ENCODE data around the gene OAS2.

OAS2 gene

DNA sequence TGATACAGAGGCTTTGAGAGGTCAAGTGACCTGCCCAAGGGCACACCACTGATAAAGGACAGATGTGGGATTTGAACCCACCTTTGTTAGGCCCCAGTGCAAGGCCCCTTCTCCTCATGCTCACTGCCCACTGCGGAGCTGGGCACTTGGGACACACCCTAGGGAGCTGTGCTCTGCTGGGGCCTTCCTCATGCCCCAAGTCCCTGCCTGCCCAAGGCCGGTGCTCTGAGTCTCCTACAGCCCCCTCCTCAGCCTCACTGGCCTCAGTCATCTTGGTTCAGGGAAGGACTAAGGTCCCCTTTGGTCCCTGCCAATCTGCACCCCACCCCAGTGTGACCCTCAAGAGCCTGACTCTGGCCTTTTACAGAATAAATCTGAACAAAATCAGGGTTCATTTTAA, 48.0 kb upstream of the OAS2 start:
- Histone ChIP-seq H4K20me1 (ENCODE audit: insufficient read depth, low read length) (no peaks in the 10 kb centered on the region), H3K9me3 (ENCODE audit: low read length) (peaks cover 4% of the 10 kb centered on the region), H3K4me1 (ENCODE audit: insufficient read depth, low read length, severe bottlenecking) (peaks cover 14% of the 10 kb centered on the region), H3F3A (ENCODE audit: insufficient read depth, low read length) (no peaks in the 10 kb centered on the region), H3K79me2 (ENCODE audit: insufficient read depth, low read length) (no peaks in the 10 kb centered on the region), H3K9me2 (ENCODE audit: low read depth, low read length) (no peaks in the 10 kb centered on the region), H3K36me3 (ENCODE audit: insufficient read depth, low read length) (no peaks in the 10 kb centered on the region; the same call in 1 of the 2 replicates), H3K9ac (ENCODE audit: low read length) (no peak overlapping the region), H3K4me2 (ENCODE audit: low read length) (no peak overlapping the region), H3K4me3 (ENCODE audit: low read depth, low read length, poor library complexity, severe bottlenecking) (no peak overlapping the region), H3K27me3 (ENCODE audit: insufficient read depth, low read length) (no peaks in the 10 kb centered on the region), H2AFZ (ENCODE audit: low read length) (no peak overlapping the region), H3K27ac (ENCODE audit: low read depth, low read length, poor library complexity, severe bottlenecking) (no peak overlapping the region)
- TF ChIP-seq, protein P1, sequence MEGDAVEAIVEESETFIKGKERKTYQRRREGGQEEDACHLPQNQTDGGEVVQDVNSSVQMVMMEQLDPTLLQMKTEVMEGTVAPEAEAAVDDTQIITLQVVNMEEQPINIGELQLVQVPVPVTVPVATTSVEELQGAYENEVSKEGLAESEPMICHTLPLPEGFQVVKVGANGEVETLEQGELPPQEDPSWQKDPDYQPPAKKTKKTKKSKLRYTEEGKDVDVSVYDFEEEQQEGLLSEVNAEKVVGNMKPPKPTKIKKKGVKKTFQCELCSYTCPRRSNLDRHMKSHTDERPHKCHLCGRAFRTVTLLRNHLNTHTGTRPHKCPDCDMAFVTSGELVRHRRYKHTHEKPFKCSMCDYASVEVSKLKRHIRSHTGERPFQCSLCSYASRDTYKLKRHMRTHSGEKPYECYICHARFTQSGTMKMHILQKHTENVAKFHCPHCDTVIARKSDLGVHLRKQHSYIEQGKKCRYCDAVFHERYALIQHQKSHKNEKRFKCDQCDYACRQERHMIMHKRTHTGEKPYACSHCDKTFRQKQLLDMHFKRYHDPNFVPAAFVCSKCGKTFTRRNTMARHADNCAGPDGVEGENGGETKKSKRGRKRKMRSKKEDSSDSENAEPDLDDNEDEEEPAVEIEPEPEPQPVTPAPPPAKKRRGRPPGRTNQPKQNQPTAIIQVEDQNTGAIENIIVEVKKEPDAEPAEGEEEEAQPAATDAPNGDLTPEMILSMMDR (IDR thresholded peaks at IDR 0.05; ENCODE audit: low read length): no peak
- TF ChIP-seq EZH2 (IDR thresholded peaks at IDR 0.05; ENCODE audit: borderline replicate concordance, low read length): no peak

DNA sequence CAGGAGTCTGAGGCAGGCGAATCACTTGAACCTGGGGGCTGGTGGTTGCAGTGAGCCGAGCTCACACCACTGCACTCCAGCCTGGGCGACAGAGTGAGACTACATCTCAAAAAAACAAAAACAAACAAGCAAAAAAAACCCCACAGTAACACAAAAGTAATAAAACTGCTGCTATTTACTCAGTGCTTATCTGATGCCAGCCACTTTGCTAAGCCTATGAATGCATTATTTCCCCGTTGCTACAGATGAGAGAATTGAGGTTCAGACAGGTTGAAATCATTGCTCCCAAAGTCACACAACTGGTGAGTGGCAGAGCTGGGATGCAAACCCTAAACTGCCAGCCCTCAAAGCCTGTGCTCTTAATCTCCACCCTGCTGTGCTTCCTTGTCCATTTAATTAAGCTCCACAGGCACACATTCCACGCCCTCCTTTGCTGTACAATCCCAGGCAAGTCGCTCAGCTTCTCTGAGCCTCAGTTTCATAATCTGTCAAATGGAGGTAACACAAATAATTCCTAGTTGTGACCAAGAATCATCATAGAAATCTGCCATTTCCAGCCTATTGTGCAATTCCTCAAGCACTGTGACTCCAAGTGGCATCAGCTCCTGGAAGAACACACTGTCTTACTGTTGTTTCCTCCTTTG, 45.7 kb upstream of the OAS2 start:
- Histone ChIP-seq H3K4me2 (ENCODE audit: low read length) (no peak overlapping the region), H3K9me2 (ENCODE audit: low read depth, low read length) (no peaks in the 10 kb centered on the region), H3F3A (ENCODE audit: insufficient read depth, low read length) (no peaks in the 10 kb centered on the region), H3K9ac (ENCODE audit: low read length) (no peak overlapping the region), H3K9me3 (ENCODE audit: low read length) (peaks cover under 1% of the 10 kb centered on the region), H4K20me1 (ENCODE audit: insufficient read depth, low read length) (no peaks in the 10 kb centered on the region), H3K4me1 (ENCODE audit: insufficient read depth, low read length, severe bottlenecking) (no peaks in the 10 kb centered on the region), H3K79me2 (ENCODE audit: insufficient read depth, low read length) (no peaks in the 10 kb centered on the region), H3K36me3 (ENCODE audit: insufficient read depth, low read length) (no peaks in the 10 kb centered on the region; the same call in 1 of the 2 replicates), H3K27ac (ENCODE audit: low read depth, low read length, poor library complexity, severe bottlenecking) (no peak overlapping the region), H3K27me3 (ENCODE audit: insufficient read depth, low read length) (no peaks in the 10 kb centered on the region), H2AFZ (ENCODE audit: low read length) (no peak overlapping the region), H3K4me3 (ENCODE audit: low read depth, low read length, poor library complexity, severe bottlenecking) (no peak overlapping the region)
- TF ChIP-seq EZH2 (IDR thresholded peaks at IDR 0.05; ENCODE audit: borderline replicate concordance, low read length): no peak
- TF ChIP-seq, protein P1 (IDR thresholded peaks at IDR 0.05; ENCODE audit: low read length): no peak

DNA sequence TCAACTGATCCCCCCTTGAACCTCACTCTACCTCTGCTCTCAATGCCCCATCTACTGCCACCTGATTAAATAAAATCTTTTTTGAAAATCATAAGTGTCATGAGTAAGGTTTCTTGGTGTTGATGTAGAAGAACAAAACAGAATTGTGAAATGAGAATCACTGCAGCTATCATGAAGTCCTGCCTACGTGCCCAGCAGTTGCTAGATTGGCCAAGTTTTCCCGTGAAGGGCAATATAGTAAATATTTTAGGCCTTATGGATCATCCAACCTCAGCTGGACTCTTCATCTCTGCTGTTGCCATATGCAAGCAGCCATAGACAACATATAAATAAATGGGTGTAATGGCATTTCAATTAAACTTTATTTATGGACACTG, 45.2 kb upstream of the OAS2 start:
- H2AFZ ChIP-seq (ENCODE audit: low read length): no peak overlapping the region
- no peaks in the 10 kb centered on the region for H3K79me2 ChIP-seq (ENCODE audit: insufficient read depth, low read length)
- H3K4me1 ChIP-seq (ENCODE audit: insufficient read depth, low read length, severe bottlenecking): peaks cover 3% of the 10 kb centered on the region
- no peaks in the 10 kb centered on the region for H3K27me3 ChIP-seq (ENCODE audit: insufficient read depth, low read length)
- H3K9me3 ChIP-seq (ENCODE audit: low read length): no peaks in the 10 kb centered on the region
- no peak overlapping the region for H3K27ac ChIP-seq (ENCODE audit: low read depth, low read length, poor library complexity, severe bottlenecking)
- H3K4me2 ChIP-seq (ENCODE audit: low read length): no peak overlapping the region
- no peak overlapping the region for H3K9ac ChIP-seq (ENCODE audit: low read length)
- no peak overlapping the region for H3K4me3 ChIP-seq (ENCODE audit: low read depth, low read length, poor library complexity, severe bottlenecking)
- TF ChIP-seq, protein P1 (IDR thresholded peaks at IDR 0.05; ENCODE audit: low read length): no peak
- no peak for TF ChIP-seq EZH2 (IDR thresholded peaks at IDR 0.05; ENCODE audit: borderline replicate concordance, low read length)
- no peaks in the 10 kb centered on the region for H4K20me1 ChIP-seq (ENCODE audit: insufficient read depth, low read length)
- no peaks in the 10 kb centered on the region for H3K9me2 ChIP-seq (ENCODE audit: low read depth, low read length)
- H3F3A ChIP-seq (ENCODE audit: insufficient read depth, low read length): no peaks in the 10 kb centered on the region
- H3K36me3 ChIP-seq (ENCODE audit: insufficient read depth, low read length): no peaks in the 10 kb centered on the region; the same call in 1 of the 2 replicates

All from OCI-LY1 (cell line).